Fibroblast of lung (primary cell): ENCODE results near the gene SGCD. TPM values are rescaled to one million over a fixed set of nuclear protein-coding genes. Genes with fewer than 3 reads are reported as not detected.
A peak's percentile ranks its signal among the peaks of the same experiment; 100 is the strongest.

Experiments used
- DNase-seq, 2 donors: peaks; one replicate each; pipeline versions ENCODE4 v3.0.0 to v3.0.0-alpha.2; 2010; ENCODE audit warnings: low read depth in 2 of 2
- H2AFZ ChIP-seq: 2 replicates; pipeline ENCODE4 v1.5.1; 2012; ENCODE audit warnings: low read length, control low read depth, inconsistent platforms
- H3K27ac ChIP-seq: 2 replicates; pipeline ENCODE4 v1.5.1; 2011; ENCODE audit warnings: low read length, control low read depth; ENCODE audit not compliant: insufficient read depth
- H3K27me3 ChIP-seq: 2 replicates; pipeline ENCODE4 v1.5.1; 2011; ENCODE audit warnings: mild to moderate bottlenecking, low read length; ENCODE audit not compliant: control insufficient read depth, insufficient read depth
- H3K36me3 ChIP-seq: 2 replicates; pipeline ENCODE4 v1.5.1; 2011; ENCODE audit warnings: low read length; ENCODE audit not compliant: control insufficient read depth, insufficient read depth
- H3K4me1 ChIP-seq: 2 replicates; pipeline ENCODE4 v1.5.1; 2011; ENCODE audit warnings: low read length; ENCODE audit not compliant: control insufficient read depth, insufficient read depth; ENCODE audit errors: extremely low read depth
- H3K4me2 ChIP-seq: 2 replicates; pipeline ENCODE4 v1.5.1; 2011; ENCODE audit warnings: low read length, control low read depth; ENCODE audit not compliant: insufficient read depth; ENCODE audit errors: extremely low read depth
- H3K4me3 ChIP-seq, 4 experiments: fragments of 200-600 bp in 1 of 4; sonication (generic) in 1 of 4; replicated peaks in 1 of 4; 2 replicates each; pipeline ENCODE4 v1.5.1; 2011 to 2016; ENCODE audit warnings: low read length in 4 of 4, low read depth in 3 of 4, mild to moderate bottlenecking in 3 of 4, control low read depth in 2 of 4, inconsistent platforms in 1 of 4, mixed read lengths in 1 of 4; ENCODE audit not compliant: insufficient read depth in 1 of 4; ENCODE audit errors: control extremely low read depth in 1 of 4
- H3K79me2 ChIP-seq: 2 replicates; pipeline ENCODE4 v1.5.1; 2012; ENCODE audit warnings: mild to moderate bottlenecking, low read length, inconsistent platforms; ENCODE audit not compliant: control insufficient read depth, insufficient read depth
- H3K9ac ChIP-seq: 2 replicates; pipeline ENCODE4 v1.5.1; 2011; ENCODE audit warnings: mild to moderate bottlenecking, low read length, control low read depth; ENCODE audit not compliant: insufficient read depth
- H3K9me3 ChIP-seq: 2 replicates; pipeline ENCODE4 v1.5.1; 2012; ENCODE audit warnings: low read depth, low read length; ENCODE audit not compliant: control insufficient read depth, insufficient read depth
- H4K20me1 ChIP-seq: 2 replicates; pipeline ENCODE4 v1.5.1; 2011; ENCODE audit warnings: low read length; ENCODE audit not compliant: control insufficient read depth, insufficient read depth; ENCODE audit errors: extremely low read depth
- CTCF ChIP-seq, 2 donors: IDR thresholded peaks in 1 of 2; conservative IDR thresholded peaks in 1 of 2; 1 replicate in 1 of 2; 2 replicates in 1 of 2; pipeline ENCODE4 v1.5.1; 2011 to 2012; ENCODE audit warnings: low read length in 2 of 2, control low read depth in 1 of 2, inconsistent platforms in 1 of 2, low read depth in 1 of 2, mild to moderate bottlenecking in 1 of 2
- EZH2 ChIP-seq: IDR thresholded peaks from 2 replicates; pipeline ENCODE4 v1.5.1; 2012; ENCODE audit warnings: low read length, control low read depth, mild to moderate bottlenecking; ENCODE audit errors: missing control alignments
- polyA plus RNA-seq, 2 donors: library from polyadenylated mRNA; depleted of rRNA in 1 of 2; stranded (reverse) in 1 of 2; unstranded in 1 of 2; fragments of >200 nt; gene quantifications; 2 replicates each; pipeline ENCODE4 v1.2.1, GENCODE V29; 2011 to 2012; ENCODE audit warnings: missing spikeins in 1 of 2
- total RNA-seq: library from RNA; depleted of rRNA; stranded (reverse); fragments of >200 nt; gene quantifications from 2 replicates; pipeline ENCODE4 v1.2.1, GENCODE V29; 2014

Gene SGCD
- total and polyA plus RNA-seq, 2 donors (not counting 1 experiment from before 2014, with no cell fraction given), result 13.3 to 67.5 TPM

- no peaks in the 10 kb centered on the region for H3K79me2 ChIP-seq
- TF ChIP-seq EZH2 (no peak), CTCF (conservative IDR thresholded peaks at IDR 0.05 in 1 of 2, IDR thresholded peaks at IDR 0.05 in 1 of 2; ENCODE audit: low read depth in 1 of 2, low read length in 2 of 2) (no peak)
- no peak overlapping the region for H3K4me2 ChIP-seq
- H3K9ac ChIP-seq, result no peak overlapping the region
- no peaks in the 10 kb centered on the region for H4K20me1 ChIP-seq
- no peaks in the 10 kb centered on the region for H3K36me3 ChIP-seq
- DNase-seq, result peak; percentile 40 to 89
- no peaks in the 10 kb centered on the region for H3K9me3 ChIP-seq
- H3K27ac ChIP-seq, result peak overlapping the region; percentile 10
- H3K4me3 ChIP-seq, result no peak overlapping the region
- H3K27me3 ChIP-seq, result no peaks in the 10 kb centered on the region
- peaks cover 18% of the 10 kb centered on the region for H3K4me1 ChIP-seq
- no peak overlapping the region for H2AFZ ChIP-seq
These were observed 147.3 kb downstream of the SGCD start for GRCh38 chr5:156474251-156474650.

- H3K27ac ChIP-seq, result no peak overlapping the region
- no peak overlapping the region for H3K4me3 ChIP-seq
- H3K9me3 ChIP-seq, result no peaks in the 10 kb centered on the region
- H3K4me1 ChIP-seq, result peaks cover 18% of the 10 kb centered on the region
- TF ChIP-seq EZH2, result no peak
- TF ChIP-seq CTCF (conservative IDR thresholded peaks at IDR 0.05 in 1 of 2, IDR thresholded peaks at IDR 0.05 in 1 of 2; ENCODE audit: low read depth in 1 of 2, low read length in 2 of 2), result peak; percentile 30 to 44
- no peaks in the 10 kb centered on the region for H3K27me3 ChIP-seq
- H4K20me1 ChIP-seq, result no peaks in the 10 kb centered on the region
- no peaks in the 10 kb centered on the region for H3K36me3 ChIP-seq
- peak overlapping the region; percentile 68 for H3K4me2 ChIP-seq
- no peak overlapping the region for H2AFZ ChIP-seq
- H3K9ac ChIP-seq, result no peak overlapping the region
- H3K79me2 ChIP-seq, result no peaks in the 10 kb centered on the region
- peak; percentile 93 to 97 for DNase-seq
These were observed 148.5 kb downstream of the SGCD start for GRCh38 chr5:156475182-156476157.

- no peaks in the 10 kb centered on the region for H3K79me2 ChIP-seq
- H2AFZ ChIP-seq, result no peak overlapping the region
- DNase-seq, result no peak
- no peaks in the 10 kb centered on the region for H3K9me3 ChIP-seq
- H3K27ac ChIP-seq, result no peak overlapping the region
- no peaks in the 10 kb centered on the region for H3K27me3 ChIP-seq
- no peak overlapping the region for H3K9ac ChIP-seq
- no peaks in the 10 kb centered on the region for H4K20me1 ChIP-seq
- no peak overlapping the region for H3K4me3 ChIP-seq
- TF ChIP-seq CTCF (conservative IDR thresholded peaks at IDR 0.05 in 1 of 2, IDR thresholded peaks at IDR 0.05 in 1 of 2; ENCODE audit: low read depth in 1 of 2, low read length in 2 of 2) (no peak), EZH2 (no peak)
- H3K4me2 ChIP-seq, result peak overlapping the region; percentile 68
- peaks cover 18% of the 10 kb centered on the region for H3K4me1 ChIP-seq
- H3K36me3 ChIP-seq, result no peaks in the 10 kb centered on the region
These were observed 149.2 kb downstream of the SGCD start for GRCh38 chr5:156476158-156476551.
